Measurements from ENCODE around the gene IREB2. TPM values are rescaled to one million over a fixed set of nuclear protein-coding genes. Genes with fewer than 3 reads are reported as not detected.
A peak's percentile ranks its signal among the peaks of the same experiment; 100 is the strongest.

Gene IREB2
- total and polyA plus RNA-seq, 2 donors: 16.4 to 87.5 TPM

GRCh38 chr15:78452485-78452884 is 14.5 kb downstream of the IREB2 start:
- Histone ChIP-seq H3K36me3 (ENCODE audit: insufficient read depth) (no peaks in the 10 kb centered on the region), H3K4me3 (ENCODE audit: low read depth, low read length) (no peak overlapping the region), H3K4me1 (ENCODE audit: insufficient read depth) (peaks cover 5% of the 10 kb centered on the region), H3K27ac (ENCODE audit: low read depth) (no peak overlapping the region)
- DNase-seq (ENCODE audit: extremely low spot score): no peak
- WGBS: over 99% methylated on average over 3 of the region's 3 CpGs

DNA sequence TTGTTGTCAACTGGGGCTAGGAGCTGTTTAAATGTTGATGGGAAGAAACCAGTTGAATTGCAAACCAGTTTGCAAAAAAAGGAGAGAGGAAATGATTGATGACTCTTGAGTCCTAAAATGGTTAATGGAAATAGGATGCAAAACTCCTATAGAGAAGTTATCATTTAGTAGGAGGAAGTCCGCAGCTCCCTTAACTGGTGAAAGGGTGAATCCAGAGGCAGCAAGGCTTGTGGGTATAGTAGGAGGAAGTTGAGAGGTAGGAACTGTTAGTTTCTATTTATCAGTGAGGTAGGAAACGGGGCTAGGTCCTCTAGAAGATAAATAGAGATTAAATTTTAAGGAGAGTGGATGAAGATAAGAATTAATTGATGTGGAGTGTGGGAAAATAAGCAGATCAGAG is 15.4 kb downstream of the IREB2 start:
- Histone ChIP-seq H3K4me3 (ENCODE audit: low read depth, low read length) (no peak overlapping the region), H3K27ac (ENCODE audit: low read depth) (no peak overlapping the region), H3K36me3 (ENCODE audit: insufficient read depth) (no peaks in the 10 kb centered on the region), H3K4me1 (ENCODE audit: insufficient read depth) (peaks cover 5% of the 10 kb centered on the region)
- WGBS: 45% methylated on average over 2 of the region's 2 CpGs
- DNase-seq (ENCODE audit: extremely low spot score): no peak

DNA sequence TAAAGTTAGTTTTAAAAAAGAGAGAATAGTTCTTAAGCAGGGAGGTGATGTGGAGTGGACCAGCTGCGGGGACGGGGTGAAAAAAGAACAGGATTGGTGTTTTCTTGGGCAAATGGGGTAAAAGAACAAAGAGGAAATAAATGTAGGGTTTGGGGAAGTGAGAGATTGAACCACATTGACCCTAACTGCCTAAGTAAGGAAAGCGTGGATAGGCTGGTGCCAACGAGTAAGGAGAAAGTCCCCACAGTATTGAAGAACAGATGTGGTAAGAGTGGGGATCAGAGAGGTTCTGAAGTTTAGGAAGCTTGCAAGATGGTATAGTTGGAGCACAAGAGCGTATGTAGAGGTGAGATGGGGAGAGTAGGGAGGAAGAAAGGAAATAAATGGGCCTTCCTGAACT is 17.0 kb downstream of the IREB2 start:
- Histone ChIP-seq H3K4me3 (ENCODE audit: low read depth, low read length) (no peak overlapping the region), H3K36me3 (ENCODE audit: insufficient read depth) (no peaks in the 10 kb centered on the region), H3K4me1 (ENCODE audit: insufficient read depth) (peaks cover 5% of the 10 kb centered on the region), H3K27ac (ENCODE audit: low read depth) (no peak overlapping the region)
- no peak for DNase-seq (ENCODE audit: extremely low spot score)
- whole genome bisulfite sequencing: 86% methylated on average over 5 of the region's 5 CpGs

DNA sequence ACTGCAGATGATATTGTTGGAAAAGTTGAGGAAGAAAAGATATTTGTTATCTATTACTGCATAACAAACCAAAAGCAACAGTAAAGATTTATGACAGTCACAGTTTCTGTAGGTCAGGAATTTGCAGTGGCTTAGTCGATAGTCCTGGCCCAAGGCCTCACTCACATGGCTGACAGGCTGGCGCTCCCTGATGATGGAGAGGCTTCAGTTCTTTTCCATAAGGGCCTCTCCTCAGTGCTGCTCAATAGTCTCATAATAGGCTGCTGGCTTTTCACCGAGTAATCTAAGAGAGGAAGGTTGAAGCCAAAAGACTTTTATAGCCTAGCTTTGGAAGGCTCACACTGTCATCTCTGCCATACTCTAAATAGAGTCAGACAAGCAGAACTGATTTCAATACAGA is 17.7 kb downstream of the IREB2 start:
- peaks cover 3% of the 10 kb centered on the region for H3K4me1 ChIP-seq (ENCODE audit: insufficient read depth)
- H3K4me3 ChIP-seq (ENCODE audit: low read depth, low read length): no peak overlapping the region
- 28% methylated on average over 3 of the region's 3 CpGs for WGBS
- no peaks in the 10 kb centered on the region for H3K36me3 ChIP-seq (ENCODE audit: insufficient read depth)
- H3K27ac ChIP-seq (ENCODE audit: low read depth): no peak overlapping the region
- DNase-seq (ENCODE audit: extremely low spot score): no peak

GRCh38 chr15:78456426-78456825 is 18.4 kb downstream of the IREB2 start:
- no peak overlapping the region for H3K4me3 ChIP-seq (ENCODE audit: low read depth, low read length)
- no peak for DNase-seq (ENCODE audit: extremely low spot score)
- peaks cover 3% of the 10 kb centered on the region for H3K4me1 ChIP-seq (ENCODE audit: insufficient read depth)
- no peak overlapping the region for H3K27ac ChIP-seq (ENCODE audit: low read depth)
- 80% methylated on average over 7 of the region's 7 CpGs for WGBS
- no peaks in the 10 kb centered on the region for H3K36me3 ChIP-seq (ENCODE audit: insufficient read depth)

DNA sequence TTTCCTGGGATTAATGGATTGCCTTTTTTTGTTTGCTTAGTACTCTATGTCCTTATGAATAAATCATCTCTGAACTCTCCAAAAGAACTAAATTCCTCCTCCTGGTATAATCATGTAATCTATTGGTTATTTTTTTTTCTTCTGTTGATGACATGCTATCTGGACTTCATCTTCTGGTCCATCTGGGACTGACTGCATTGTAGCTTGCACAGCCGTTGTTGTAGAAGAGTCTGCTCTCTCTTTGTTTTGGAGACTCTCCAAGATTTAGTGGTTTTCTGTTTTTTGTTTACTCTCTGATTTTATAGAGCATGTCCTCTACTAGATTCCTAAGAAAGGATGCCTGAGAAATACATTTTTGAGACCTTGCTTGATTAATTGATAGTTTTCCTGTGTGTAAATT is 19.1 kb downstream of the IREB2 start:
- Histone ChIP-seq H3K4me1 (ENCODE audit: insufficient read depth) (peaks cover 3% of the 10 kb centered on the region), H3K4me3 (ENCODE audit: low read depth, low read length) (no peak overlapping the region), H3K36me3 (ENCODE audit: insufficient read depth) (no peaks in the 10 kb centered on the region), H3K27ac (ENCODE audit: low read depth) (no peak overlapping the region)
- WGBS: 3% methylated on average over 1 of the region's 1 CpG
- DNase-seq (ENCODE audit: extremely low spot score): no peak

GRCh38 chr15:78460737-78461136 is 22.7 kb downstream of the IREB2 start:
- WGBS: 82% methylated on average over 4 of the region's 4 CpGs
- DNase-seq (ENCODE audit: extremely low spot score): no peak
- no peak overlapping the region for H3K27ac ChIP-seq (ENCODE audit: low read depth)
- peaks cover 3% of the 10 kb centered on the region for H3K4me1 ChIP-seq (ENCODE audit: insufficient read depth)
- no peak overlapping the region for H3K4me3 ChIP-seq (ENCODE audit: low read depth, low read length)
- peaks cover 5% of the 10 kb centered on the region for H3K36me3 ChIP-seq (ENCODE audit: insufficient read depth)

DNA sequence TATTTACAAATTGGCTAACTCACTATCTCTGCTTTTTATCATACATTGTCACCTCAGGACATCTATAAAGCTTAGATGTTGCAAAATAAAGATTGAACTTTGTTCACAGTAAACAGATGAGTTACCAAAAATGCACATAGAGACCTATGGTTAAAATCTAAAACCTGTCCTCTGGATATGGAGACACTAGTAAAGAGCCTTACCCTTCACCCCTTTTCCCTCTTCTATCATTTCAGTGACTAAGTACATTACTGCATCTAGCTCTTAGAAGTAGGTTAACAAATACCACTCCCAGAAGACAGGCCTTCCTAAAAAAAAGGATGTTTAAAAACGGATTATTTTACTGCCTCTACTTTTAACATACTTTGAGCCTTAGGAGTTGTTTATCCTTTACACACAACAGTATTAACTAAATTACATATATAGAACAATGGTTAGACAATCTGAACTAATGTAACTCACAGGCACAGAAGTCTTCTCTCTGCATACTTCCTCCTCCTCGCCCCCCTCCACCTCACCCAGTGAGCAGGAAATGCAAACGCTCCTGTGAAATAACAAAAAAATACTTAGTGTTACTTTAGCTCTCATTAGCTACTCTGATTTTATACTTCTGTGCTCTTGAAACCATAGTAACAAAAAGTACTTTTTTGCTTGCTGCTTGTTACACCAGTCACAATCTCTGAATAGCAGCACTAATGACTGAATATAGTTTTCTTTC is 23.3 kb downstream of the IREB2 start:
- 45% methylated on average over 3 of the region's 3 CpGs for whole genome bisulfite sequencing
- Histone ChIP-seq H3K36me3 (ENCODE audit: insufficient read depth) (peaks cover 5% of the 10 kb centered on the region), H3K27ac (ENCODE audit: low read depth) (peak overlapping the region; percentile 32), H3K4me1 (ENCODE audit: insufficient read depth) (peaks cover 2% of the 10 kb centered on the region), H3K4me3 (ENCODE audit: low read depth, low read length) (no peak overlapping the region)
- no peak for DNase-seq (ENCODE audit: extremely low spot score)

DNA sequence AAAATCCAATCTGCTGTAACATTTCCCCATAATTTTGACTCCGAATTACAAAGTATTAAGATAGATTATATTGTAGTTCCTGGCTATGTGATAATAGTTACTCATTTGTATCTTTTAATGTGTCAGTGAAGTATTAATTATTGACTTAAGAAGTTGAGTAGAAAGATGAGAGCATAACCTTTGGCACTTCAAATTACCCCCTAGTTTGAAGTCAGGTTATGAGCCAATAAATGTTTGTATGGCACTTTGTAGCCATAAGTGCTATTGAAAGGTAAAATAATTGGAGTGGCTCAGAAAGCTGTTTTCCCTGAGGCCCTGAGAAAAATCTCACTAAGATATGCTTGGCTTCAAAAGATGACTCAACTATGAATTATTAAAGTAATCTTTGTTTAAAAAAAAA is 31.0 kb downstream of the IREB2 start:
- Histone ChIP-seq H3K27ac (ENCODE audit: low read depth) (no peak overlapping the region), H3K36me3 (ENCODE audit: insufficient read depth) (peaks cover 17% of the 10 kb centered on the region), H3K4me3 (ENCODE audit: low read depth, low read length) (no peak overlapping the region), H3K4me1 (ENCODE audit: insufficient read depth) (no peaks in the 10 kb centered on the region)
- 99% methylated on average over 1 of the region's 1 CpG for WGBS
- DNase-seq (ENCODE audit: extremely low spot score): no peak

GRCh38 chr15:78477295-78477694 is 39.3 kb downstream of the IREB2 start:
- H3K27ac ChIP-seq (ENCODE audit: low read depth): no peak overlapping the region
- peaks cover 12% of the 10 kb centered on the region for H3K36me3 ChIP-seq (ENCODE audit: insufficient read depth)
- H3K4me3 ChIP-seq (ENCODE audit: low read depth, low read length): no peak overlapping the region
- no peak for DNase-seq (ENCODE audit: extremely low spot score)
- 78% methylated on average over 5 of the region's 5 CpGs for WGBS
- no peaks in the 10 kb centered on the region for H3K4me1 ChIP-seq (ENCODE audit: insufficient read depth)

GRCh38 chr15:78479650-78480049 is 41.6 kb downstream of the IREB2 start:
- 97% methylated on average over 3 of the region's 3 CpGs for WGBS
- Histone ChIP-seq H3K27ac (ENCODE audit: low read depth) (no peak overlapping the region), H3K36me3 (ENCODE audit: insufficient read depth) (peaks cover 5% of the 10 kb centered on the region), H3K4me3 (ENCODE audit: low read depth, low read length) (no peak overlapping the region), H3K4me1 (ENCODE audit: insufficient read depth) (no peaks in the 10 kb centered on the region)
- DNase-seq (ENCODE audit: extremely low spot score): no peak

DNA sequence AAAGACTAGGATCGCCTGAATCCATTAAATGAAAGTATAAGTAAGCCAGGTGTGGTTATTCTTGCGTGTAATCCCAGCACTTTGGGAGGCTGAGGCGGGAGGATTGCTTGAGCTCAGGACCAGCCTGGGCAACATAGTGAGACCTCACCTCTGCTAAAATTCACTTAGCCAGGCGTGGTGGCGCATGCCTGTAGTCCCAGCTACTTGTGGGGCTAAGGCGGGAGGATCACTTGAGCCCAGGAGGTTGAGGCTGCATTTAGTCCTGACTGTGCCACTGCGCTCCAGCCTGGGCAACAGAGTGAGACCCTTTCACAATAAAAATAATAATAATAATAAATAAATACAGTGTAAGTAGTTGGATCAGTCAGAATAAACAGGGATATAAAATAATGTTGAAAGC is 43.9 kb downstream of the IREB2 start:
- Histone ChIP-seq H3K4me1 (ENCODE audit: insufficient read depth) (no peaks in the 10 kb centered on the region), H3K4me3 (ENCODE audit: low read depth, low read length) (no peak overlapping the region), H3K36me3 (ENCODE audit: insufficient read depth) (peaks cover 9% of the 10 kb centered on the region), H3K27ac (ENCODE audit: low read depth) (no peak overlapping the region)
- 89% methylated on average over 7 of the region's 7 CpGs for WGBS
- no peak for DNase-seq (ENCODE audit: extremely low spot score)

GRCh38 chr15:78492872-78493271 is 54.9 kb downstream of the IREB2 start:
- 68% methylated on average over 1 of the region's 1 CpG for WGBS
- peaks cover 6% of the 10 kb centered on the region for H3K36me3 ChIP-seq (ENCODE audit: insufficient read depth)
- peaks cover 2% of the 10 kb centered on the region for H3K4me1 ChIP-seq (ENCODE audit: insufficient read depth)
- H3K27ac ChIP-seq (ENCODE audit: low read depth): no peak overlapping the region
- H3K4me3 ChIP-seq (ENCODE audit: low read depth, low read length): no peak overlapping the region
- DNase-seq (ENCODE audit: extremely low spot score): no peak

DNA sequence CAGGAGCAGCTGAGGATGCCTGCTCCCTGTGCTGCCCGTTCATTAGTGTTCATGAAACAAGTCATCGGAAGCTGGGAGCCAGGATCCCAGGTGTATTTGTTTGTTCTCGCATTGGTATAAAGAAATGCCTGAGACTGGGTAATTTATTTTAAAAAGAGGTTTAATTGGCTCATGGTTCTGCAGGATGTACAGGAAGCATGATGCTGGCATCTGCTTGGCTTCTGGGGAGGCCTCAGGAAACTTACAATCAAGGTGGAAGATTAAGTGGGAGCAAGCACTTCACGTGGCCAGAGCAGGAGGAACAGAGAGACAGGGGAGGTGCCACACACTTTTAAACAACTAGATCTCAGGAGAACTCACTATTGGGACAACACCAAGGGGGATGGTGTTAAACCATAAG is 63.8 kb downstream of the IREB2 start:
- Histone ChIP-seq H3K27ac (ENCODE audit: low read depth) (no peak overlapping the region), H3K36me3 (ENCODE audit: insufficient read depth) (peaks cover 2% of the 10 kb centered on the region), H3K4me3 (ENCODE audit: low read depth, low read length) (no peak overlapping the region), H3K4me1 (ENCODE audit: insufficient read depth) (no peaks in the 10 kb centered on the region)
- DNase-seq (ENCODE audit: extremely low spot score): no peak
- 97% methylated on average over 4 of the region's 4 CpGs for WGBS

DNA sequence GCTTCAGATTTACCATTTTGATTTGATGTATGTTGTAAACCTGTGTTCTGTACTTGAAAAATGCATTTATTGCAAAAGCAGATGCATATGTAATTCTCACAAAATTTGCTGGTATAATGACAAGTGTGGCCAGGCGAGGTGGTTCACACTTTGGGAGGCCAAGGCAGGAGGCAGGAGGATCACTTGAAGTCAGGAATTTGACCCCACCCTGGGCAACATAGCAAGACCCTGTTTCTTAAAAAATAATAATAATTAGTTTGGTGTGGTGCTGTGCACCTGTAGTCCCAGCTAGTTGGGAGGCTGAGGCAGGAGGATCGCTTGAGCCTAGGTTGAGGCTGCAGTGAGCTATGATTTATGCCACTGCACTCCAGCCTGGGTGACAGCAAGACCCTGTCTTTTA is 64.6 kb downstream of the IREB2 start:
- Histone ChIP-seq H3K4me3 (ENCODE audit: low read depth, low read length) (no peak overlapping the region), H3K4me1 (ENCODE audit: insufficient read depth) (no peaks in the 10 kb centered on the region), H3K27ac (ENCODE audit: low read depth) (no peak overlapping the region), H3K36me3 (ENCODE audit: insufficient read depth) (peaks cover 2% of the 10 kb centered on the region)
- WGBS: 97% methylated on average over 2 of the region's 2 CpGs
- no peak for DNase-seq (ENCODE audit: extremely low spot score)
